GM23248 (cell line): ENCODE results near the gene MED20.

Experiments
- EZH2 ChIP-seq: fragments of 200-600 bp; sonication (generic); IDR thresholded peaks from 2 replicates; pipeline ENCODE4 v1.6.1; 2018; ENCODE audit warnings: antibody characterized with exemption, mild to moderate bottlenecking; ENCODE audit not compliant: insufficient read depth, poor library complexity, severe bottlenecking
- EZH2phosphoT487 ChIP-seq: fragments of 200-600 bp; sonication (generic); IDR thresholded peaks from 2 replicates; pipeline ENCODE4 v1.6.1; 2018; ENCODE audit warnings: antibody characterized with exemption, moderate library complexity, mild to moderate bottlenecking, low read depth; ENCODE audit not compliant: insufficient read depth

- no peak for TF ChIP-seq EZH2phosphoT487
- no peak for TF ChIP-seq EZH2
Observed at GRCh38 chr6:41958022-41958856, 37.3 kb upstream of the MED20 start.
